NCI-H2227 treated with DMSO at 0.1 percent for 48 hours (cell line): ENCODE results near the gene C1orf115.
"Not testable (repeated sequence)": the region's sequence is repeated elsewhere in the genome, so short reads cannot be mapped to it uniquely, and the experiment has no call there.

ENCODE experiments used
- DNase-seq: peaks from one replicate; lab custom pipeline; 2025; lab: John Stamatoyannopoulos, UW

C1orf115 gene

GRCh38 chr1:220694866-220695382 lies 4.8 kb downstream of the C1orf115 start:
- no peak for DNase-seq

- no peak for DNase-seq
Measured at GRCh38 chr1:220695426-220695825, 5.3 kb downstream of the C1orf115 start.

DNA sequence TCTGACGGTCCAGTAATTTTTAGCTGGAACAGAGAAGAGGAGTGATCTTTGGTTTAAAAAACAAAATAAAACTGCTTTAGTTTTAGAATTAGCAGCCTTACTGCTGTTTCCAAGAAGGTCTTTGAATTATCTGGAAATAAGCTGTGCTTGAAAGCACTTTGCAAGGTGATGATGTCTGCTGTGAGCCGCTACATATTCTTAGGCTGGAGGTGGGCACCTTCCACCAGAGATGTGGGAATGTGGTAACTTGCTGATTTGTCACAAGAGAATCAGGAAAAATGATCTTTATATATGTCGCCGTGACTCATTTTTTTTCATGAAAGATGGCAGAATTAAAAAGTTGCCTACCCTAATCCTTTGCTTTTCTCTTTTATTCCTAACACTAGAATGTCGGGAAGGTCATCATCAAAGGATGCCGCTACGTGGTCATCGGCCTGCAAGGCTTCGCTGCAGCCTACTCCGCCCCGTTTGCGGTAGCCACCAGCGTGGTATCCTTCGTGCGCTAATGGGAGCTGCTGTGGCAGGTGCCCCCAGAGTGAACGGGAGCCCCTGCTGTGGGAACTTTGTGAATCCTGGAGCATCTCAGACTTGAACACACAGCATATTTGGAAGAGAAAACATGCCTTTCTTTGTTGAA lies 6.2 kb downstream of the C1orf115 start:
- DNase-seq = no peak

- no peak for DNase-seq
Measured at GRCh38 chr1:220696863-220697231, 6.7 kb downstream of the C1orf115 start.

GRCh38 chr1:220697326-220697725 lies 7.2 kb downstream of the C1orf115 start:
- no peak for DNase-seq

- DNase-seq = no peak
Measured at GRCh38 chr1:220698607-220699016, 8.4 kb downstream of the C1orf115 start.

- no peak for DNase-seq
Measured at GRCh38 chr1:220699044-220699443, 8.9 kb downstream of the C1orf115 start.

GRCh38 chr1:220700556-220701179 lies 10.5 kb downstream of the C1orf115 start:
- peak; percentile 15 for DNase-seq

DNA sequence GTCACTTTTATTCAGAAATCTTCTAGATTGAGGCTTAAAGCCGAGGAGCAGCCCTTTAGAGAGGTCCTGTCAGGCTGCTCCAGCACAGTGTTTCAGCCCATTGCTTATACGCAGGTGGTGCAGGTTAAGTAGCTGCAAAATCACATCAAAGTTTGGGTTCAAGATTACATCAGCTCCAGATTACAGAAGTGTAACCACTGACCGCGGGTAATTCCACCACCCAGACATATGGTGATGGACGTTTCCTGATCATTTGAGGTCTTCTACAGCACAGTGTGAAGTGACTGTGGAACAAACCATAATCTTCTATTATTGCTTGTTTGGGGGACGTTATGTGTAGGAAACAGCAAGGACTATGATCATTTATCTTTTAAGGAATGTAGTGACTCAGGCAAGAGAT lies 11.8 kb downstream of the C1orf115 start:
- DNase-seq = no peak

- no peak for DNase-seq
Measured at GRCh38 chr1:220702733-220703270, 12.6 kb downstream of the C1orf115 start.

DNA sequence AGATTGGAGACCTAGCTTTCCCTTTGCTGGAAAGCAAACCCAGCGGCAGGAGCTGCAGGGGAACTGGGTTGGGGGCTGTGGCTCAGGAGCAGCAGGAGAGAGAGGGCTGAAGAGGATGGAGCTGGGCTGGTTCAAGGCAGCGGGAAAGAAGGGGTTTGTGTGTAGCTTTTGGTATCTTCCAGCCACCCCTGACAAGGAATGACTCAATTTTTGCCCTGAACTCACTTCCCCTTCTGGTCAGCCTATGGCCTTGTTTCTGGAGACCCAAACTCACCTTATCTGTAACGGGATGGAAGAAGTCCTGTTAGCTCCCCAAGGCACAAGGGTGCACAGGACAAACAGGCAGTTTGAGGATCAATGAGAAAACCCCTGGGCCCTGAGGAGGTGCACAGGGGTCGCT lies 13.1 kb downstream of the C1orf115 start:
- DNase-seq = no peak

GRCh38 chr1:220705782-220706181 lies 15.6 kb downstream of the C1orf115 start:
- DNase-seq = no peak

DNA sequence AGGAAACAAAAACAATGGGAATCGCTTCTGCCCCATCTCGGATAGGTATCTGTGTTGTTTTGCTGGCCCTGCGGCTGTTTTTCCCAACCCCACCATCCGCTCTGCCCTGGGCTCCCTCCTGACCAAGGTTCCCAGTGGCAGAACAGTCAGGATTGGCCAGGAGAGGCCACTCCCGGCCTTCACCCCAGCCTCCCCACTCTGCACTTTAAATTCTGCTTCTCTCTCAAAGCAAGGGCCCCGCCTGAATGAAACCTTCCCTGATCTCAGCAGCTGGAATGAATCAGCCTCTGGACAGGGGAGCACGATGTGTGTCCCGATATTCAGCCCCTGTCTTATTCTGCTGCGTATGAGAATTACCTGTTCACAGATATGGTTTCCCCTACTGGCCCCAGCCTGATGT lies 16.3 kb downstream of the C1orf115 start:
- no peak for DNase-seq

DNA sequence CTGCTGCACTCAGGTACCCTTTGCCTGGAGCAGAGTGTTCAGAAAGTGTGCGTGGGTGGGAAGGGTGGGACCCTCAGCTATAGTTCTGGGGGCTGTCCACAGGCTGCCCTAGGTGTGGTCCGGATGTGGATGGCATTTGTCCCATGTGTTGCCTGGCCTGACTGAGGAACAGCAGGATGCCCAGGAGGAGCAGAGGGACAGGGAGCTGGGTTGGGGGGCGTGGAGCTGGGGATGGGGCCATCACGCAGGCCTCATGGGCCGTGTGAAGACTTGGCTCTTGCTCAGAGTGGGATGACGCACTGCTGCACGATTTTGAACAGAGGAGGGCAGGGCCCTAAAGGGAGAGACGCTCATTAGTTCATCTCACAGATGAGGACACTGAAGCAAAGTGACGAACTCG lies 17.0 kb downstream of the C1orf115 start:
- no peak for DNase-seq

GRCh38 chr1:220708244-220708643 lies 18.1 kb downstream of the C1orf115 start:
- DNase-seq = no peak

- no peak for DNase-seq
Measured at GRCh38 chr1:220708936-220709801, 19.0 kb downstream of the C1orf115 start.

DNA sequence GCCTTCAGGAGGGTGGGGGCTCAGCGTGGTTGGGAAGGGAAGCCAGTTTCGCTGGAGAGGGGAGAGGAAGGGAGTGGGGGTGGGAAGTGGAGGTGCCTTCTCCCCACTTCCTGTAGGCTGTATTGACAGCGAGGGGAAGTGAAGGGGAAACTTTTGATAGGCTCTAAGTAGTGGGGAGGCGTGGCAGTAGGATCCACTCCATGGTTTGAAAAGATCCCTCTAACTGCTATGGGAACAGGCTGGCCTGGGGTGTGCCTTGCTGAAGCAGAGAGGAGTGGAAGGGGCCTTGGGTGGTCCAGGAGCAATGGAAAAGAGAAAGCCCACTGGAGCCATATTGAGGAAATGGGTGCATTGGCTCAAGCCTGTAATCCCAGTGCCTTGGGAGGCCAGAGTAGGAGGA lies 20.2 kb downstream of the C1orf115 start:
- no peak for DNase-seq

GRCh38 chr1:220711056-220711809 lies 21.1 kb downstream of the C1orf115 start:
- DNase-seq = no peak

DNA sequence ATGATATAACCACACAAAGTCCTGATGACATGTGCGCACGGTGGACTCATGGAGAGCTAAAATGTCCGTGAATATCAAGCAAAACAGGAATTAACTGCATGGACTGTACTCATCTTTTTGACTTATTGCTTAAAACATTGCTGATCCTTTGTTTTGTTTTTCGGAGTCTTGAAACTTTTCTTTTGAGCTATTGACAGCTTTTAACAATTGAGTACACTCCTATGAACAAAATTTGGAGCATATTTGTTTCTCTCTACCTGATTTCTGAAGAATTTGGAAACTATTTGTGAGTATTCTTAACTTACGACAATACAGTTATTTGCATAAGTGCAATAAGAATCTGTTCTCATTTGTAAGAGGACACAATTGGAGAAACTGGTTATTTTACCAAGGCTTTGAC lies 25.8 kb downstream of the C1orf115 start:
- DNase-seq = not testable (repeated sequence)

DNA sequence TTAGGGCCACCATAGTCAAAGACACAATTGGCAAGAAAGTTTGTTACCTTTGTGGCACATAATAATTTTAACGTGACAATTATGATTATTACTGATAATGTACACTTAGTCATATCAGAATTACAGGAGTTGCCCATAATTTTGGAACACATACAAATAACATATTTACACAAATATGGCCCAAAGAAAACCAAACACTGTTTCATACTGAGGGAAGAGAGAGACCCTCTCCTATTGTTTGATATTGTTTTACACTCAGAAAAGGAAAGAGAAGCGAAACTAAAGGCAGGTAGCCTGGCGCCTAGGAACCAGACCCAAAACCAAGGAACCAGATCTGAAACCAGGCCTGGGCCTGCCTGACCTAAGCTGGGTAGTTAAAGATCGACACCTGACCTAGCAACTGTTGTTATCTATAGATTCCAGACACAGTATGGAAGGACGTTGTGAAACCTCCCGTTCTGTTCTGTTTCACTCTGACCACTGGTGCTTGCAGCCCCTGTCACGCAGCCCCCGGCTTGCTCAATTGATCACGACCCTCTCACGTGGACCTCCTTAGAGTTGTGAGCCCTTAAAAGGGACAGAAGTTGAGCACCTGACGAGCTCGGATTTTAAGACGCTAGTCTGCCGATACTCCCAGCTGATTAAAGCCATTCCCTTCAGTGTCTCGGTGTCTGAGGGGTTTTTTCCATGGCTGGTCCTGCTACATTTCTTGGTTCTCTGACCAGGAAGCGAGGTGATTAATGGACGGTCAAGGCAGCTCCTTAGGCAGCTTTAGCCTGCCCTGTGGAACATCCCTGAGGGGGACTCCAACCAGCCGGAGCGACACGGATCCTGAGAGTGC lies 27.9 kb downstream of the C1orf115 start:
- DNase-seq = no peak

- DNase-seq = not testable (repeated sequence)
Measured at GRCh38 chr1:220721266-220721665, 31.1 kb downstream of the C1orf115 start.
